Inferior parietal cortex (tissue), 1 donor: ENCODE results near the gene C1orf53.
A peak's percentile ranks its signal among the peaks of the same experiment; 100 is the strongest.

Source experiments
- DNase-seq: peaks from one replicate; pipeline ENCODE4 v3.0.0-alpha.2; 2016; ENCODE audit errors: extremely low spot score

The C1orf53 gene

GRCh38 chr1:197955486-197956394 is 53.3 kb downstream of the C1orf53 start:
- peak; percentile 25 for DNase-seq
